Mesenteric fat pad (tissue), 1 donor: ENCODE data around the gene RNF214. TPM values are rescaled to one million over a fixed set of nuclear protein-coding genes. Genes with fewer than 3 reads are reported as not detected.

Source experiments
- DNase-seq: peaks from one replicate; pipeline ENCODE4 v3.0.0-alpha.2; 2020; ENCODE audit warnings: low spot score
- total RNA-seq: library from RNA; stranded (reverse); fragmentation: NEBNext Ultra II Directional; extraction: Animal tissue kit (Norgen Biotek cat#: 25700); gene quantifications from one replicate; pipeline ENCODE4 v1.2.1, GENCODE V29; 2021
- donor health status: DM: yes; HTN: yes; CAD: no.

RNF214 gene
- total RNA-seq, 1 donor from 2014 or later = 21.9 TPM

DNA sequence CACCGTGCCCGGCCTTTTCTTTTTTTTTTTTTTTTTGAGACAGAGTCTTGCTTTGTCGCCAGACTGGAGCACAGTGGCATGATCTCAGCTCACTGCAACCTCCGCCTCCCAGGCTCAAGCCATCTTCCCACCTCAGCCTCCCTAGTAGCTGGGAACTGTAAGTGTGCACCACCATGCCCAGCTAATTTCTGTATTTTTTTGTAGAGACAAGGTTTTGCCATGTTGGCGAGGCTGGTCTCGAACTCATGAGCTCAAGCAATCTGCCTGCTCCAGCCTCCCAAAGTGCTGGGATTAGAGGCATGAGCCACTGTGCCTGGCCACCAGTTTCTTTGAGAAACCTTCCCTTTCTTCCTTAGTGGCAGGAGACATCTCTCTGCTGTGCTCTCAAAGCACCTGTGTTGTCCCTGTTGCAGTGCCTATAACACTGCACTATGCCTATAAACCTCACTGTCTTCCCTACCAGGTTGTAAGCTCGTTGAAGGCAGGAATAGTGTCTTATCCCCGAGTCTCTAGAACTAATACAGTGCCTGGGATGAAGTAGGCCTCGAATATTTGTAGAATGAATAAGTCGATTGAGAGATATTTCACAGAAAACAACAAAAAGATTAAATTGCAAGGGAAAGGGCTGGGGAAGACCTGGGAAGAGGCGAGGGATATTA lies 19.6 kb upstream of the RNF214 start:
- DNase-seq = no peak

DNA sequence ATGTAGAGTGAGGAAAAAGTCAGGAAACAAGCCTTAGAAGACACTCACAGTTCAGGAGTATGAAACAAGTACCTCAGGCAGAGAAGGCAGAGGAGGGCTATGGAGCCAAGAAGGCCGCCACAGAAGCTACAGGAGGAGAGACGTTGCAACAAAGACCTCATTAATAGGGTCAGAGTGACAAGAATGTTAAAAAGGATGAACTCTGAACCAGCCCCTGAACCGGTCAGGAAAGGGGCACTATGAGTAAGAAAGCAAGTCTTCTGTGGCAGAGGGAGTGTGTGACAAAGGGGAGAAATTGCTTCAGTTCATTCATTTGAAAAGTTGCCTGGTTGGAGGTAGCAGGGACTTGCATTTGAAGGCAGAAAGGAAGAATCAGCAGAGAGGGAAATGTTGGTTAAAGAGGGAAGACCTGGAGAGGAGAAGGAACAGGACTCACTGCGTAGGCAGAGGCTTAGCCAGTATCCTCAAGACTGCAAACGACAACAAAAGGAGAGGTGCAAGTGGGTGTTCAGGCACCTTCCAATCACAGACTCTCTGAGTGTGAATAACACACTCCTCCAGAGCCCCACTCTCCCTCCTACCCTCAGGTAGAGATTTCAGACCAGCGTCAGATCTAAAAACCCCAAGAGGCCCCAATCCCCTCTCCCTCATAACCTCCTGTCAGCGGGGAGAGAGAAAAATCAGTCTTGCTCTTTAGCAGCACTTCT lies 17.9 kb upstream of the RNF214 start:
- DNase-seq = no peak

DNA sequence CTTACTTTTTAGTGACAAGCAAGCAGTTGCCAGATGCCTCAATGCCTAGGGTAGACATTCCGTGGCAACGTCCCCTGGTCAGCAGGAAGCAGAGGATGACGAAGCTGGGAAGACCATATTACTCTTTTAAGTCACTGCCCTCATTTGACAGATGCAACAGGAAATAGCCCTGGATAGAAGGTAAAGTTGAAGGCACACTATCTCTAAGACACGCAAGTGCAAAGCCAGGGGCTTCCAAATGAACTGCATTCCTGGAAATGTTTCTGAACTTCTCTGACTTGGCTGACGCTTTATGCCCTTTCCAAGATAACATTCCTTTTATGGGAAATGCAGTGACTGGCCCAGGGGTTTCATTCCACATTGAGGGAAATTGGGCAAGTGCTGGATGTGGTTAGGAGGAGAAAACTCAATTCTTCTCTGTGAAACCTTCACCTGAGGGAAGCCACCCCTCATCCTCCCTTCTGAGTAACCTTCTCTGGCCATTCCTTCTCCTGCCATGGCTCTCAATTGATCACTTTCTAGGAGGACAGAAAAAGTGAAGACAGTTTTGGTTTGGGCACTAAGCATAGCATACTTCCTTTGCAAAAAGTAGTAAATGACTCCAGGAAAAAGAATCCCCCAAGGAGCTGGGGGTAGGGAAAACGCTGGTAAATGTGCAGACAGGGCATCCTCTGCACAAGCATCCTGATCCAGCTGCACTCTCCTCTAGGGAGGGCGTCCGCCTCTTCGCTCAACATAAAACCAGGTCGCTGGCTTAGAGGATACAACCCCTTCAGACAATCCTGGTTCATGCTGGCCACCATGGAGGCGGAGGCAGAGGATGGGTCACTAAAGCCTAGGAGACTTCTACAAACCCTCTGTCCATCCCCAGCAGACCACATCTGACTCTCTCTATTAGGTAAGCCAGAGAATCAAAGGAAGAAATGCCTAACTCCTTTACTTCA lies 15.1 kb upstream of the RNF214 start:
- no peak for DNase-seq

DNA sequence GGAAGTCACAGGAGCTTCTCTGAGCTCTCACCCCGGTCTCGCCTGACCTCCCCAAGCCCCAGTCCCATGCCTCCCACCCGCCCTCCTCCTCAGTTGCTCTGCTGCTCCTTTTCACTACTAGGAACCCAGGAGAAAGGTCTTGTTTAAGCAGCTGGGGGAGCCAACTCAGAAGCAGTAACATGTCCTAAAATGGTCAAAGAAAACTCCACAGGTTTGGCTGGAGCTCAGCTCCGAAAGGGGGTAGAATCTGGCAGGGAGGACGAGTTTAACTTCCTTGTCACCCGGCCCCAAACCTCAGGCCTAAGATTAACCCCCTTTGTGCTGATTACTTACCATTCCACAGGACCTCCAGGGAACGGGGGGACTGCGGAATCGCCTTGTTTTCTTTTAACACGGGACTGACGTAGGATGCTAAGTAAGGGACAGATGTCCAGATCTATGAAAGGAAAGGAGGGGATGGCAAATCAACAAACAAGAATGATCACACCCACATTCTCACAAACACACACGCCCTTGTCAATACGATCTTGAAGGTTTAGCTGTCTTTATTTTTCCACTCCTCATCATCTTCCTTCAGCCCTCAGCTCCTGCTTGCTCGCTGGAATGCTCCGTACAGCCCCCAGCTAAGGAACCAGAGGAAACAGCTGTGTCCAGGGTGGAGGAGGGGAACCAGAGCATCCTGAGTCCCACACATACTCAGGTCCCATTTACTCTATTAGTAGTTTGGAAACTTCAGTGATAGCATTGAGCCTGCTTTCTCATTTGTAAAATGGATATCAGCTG lies 14.1 kb upstream of the RNF214 start:
- no peak for DNase-seq

DNA sequence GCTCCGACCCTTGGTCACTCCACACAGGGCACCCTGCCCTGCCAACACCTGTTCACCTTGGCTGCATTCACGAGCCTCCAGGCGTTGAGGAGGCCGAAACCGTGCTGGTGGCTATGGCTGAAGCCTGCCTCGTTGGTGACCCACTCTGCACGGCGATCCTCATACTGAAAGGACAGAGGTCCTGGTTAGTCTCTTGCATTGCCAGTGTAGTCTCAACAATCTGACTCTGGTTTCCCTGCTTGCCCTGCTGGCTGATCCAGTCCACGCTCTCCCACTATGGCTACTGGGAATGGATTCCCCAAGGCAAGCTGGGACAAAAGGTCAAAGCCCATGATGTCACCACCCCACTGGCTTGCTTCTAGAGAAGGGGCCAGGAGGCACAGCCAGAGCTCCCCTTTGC lies 13.5 kb upstream of the RNF214 start:
- DNase-seq = no peak

DNA sequence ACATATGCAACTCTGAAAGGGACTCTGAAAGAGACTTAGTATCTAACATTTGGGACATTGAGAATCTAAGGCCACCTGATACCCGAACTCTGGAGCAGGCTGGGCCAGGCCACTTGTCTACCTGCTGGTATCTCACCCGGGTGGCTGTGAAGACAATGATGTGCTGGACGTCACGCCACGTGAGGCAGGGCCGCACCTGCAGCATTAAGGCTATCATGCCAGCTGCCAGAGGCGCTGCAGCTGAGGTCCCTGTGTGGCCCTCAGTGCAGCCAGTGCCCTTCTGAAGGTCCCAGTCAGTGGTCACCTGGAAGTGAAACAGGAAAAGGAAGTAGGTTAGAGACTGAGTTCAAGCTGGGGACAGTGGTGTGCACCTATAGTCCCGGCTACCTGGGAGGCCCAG lies 13.0 kb upstream of the RNF214 start:
- DNase-seq = no peak

DNA sequence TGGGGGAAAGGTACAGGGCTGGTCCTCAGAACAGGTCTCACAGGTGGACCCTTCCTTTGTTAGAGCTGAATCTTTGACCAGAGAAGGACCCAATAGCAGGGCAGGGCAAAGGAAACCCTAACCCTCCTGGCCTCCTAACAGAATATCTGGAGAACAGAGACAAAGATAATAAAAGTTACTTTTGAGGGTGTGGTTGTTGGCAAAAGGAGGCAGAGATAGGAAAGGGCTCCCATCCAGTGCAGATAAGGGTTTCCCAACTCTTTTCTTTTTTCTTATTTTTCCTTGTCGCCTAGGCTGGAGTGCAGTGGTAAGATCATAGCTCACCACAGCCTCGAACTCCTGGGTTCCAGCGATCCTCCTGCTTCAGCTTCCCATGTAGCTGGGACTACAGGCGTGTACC lies 12.5 kb upstream of the RNF214 start:
- no peak for DNase-seq

DNA sequence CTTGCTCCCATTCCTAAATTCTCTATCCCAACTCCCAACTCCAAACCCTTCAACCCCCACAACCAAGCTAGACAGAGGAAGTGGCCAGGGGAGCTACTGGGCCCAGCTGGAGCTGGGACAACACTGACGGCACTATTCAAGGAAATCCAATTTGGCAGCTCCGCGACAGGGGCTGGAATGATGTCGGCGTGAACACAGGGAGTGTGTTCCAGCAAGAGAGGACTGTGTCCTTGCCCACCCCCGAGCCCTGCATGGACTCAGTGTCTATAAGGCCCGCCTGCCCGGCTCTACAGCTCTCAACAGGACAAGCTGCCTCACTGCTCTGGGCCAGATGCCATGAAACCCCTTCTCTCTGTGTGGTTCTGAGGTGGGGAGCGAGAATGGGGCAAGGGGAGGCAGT lies 11.9 kb upstream of the RNF214 start:
- no peak for DNase-seq

DNA sequence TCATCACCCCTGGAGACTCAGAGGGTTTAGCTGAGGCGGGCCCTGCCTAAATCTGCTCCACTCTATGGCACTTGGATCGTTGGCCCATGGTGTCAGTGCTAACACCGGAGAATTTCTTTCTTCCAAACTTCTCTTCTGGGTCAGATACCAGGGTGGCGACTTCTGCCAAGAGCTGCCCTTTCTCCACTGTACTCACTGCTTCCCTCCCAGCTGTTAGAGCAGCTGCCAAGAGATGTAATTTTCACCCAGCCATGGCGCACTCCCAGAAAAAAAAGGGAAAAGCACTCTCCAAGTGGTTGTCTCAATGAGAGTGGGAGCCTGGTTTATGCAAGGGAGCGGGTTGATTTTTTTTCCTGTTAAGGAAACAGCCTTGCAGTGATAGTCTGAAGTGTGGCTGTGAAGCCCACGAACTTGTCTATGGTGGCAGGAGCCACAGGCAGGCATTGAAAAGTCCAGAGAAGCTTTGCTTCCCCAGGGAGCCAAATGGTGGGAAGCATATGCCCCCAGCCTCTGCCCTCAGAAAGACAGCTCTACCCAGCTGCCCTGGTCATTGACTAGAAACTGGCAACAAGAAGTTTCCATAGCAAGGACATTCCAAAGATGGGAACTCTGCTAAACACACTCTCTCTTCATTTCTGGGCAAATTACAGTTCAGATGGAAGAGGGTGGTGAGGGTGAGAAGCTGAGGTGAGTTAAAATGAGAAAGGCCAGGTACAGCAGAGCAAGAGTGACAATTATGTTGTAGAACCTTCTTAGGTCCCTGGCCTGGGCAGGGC lies 11.3 kb upstream of the RNF214 start:
- no peak for DNase-seq

DNA sequence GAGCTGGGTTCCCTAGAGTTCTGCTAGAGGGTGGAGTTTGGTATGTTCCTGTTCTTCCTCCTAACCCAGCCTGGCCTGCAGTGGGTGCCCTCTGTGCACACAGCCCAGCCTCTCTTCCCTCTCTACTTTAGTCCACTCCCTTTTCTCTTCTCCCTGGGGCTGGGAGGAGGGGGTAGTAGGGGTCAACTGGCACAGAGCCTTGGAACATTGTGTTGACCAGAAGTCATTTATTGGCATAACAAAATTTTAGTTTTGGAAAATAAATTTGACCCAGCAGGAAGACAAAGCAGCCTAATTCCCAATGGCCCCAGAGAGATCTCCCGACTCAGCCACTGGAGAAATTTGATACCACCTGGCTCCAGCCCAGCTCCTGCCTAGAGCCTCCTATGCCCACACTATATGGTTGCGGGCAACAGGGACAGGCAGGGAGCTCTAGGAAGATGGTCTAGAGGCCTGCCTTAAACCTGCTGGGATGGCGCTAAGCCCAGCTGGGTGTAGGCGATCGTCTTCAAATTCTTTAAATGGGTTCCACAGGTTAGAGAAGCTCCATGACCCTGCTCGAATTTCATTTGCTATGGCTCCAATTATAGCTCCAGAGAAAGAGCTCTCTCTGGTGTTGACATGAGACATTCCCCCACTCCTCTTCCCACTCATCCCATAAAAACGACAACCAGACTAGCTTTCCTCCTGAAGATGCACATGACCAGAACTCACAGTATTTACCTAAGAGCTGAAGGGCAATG lies 10.5 kb upstream of the RNF214 start:
- peak; percentile 88 for DNase-seq

DNA sequence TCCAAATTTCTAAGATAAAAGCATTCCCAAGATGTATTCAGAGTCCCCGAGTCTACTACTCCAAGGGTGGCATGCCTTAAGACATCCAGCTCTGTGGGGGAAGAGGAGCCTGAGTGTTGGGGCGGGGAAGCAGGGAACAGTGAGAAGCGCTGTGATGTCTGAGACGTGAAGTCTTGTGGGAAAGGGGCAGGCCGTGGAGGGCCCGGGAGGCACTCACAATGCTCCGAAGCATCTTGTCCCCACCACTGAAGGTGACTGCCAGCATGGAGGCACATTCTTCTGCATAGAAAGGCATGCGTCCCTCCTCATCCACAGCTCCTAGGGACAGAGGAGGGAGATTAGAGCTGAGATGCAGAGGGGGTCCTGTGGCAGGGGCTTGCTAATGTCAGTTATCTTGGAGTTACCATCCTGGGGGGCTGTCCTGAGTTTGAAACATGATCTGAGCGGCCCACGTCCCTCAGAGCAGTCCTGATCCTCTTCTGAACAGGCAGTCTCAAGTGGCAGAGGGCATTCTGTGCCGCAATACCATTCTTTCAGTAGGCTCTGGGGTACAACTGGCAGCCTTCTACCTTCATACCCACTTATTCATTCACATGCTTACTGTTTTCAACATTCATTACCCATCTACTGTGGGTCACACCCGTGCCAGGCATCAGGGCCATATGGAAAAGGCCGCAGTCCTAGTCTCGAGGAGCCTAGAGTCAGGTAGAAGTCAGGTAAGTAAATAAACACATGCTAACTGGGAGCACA lies 9.3 kb upstream of the RNF214 start:
- peak; percentile 41 for DNase-seq

DNA sequence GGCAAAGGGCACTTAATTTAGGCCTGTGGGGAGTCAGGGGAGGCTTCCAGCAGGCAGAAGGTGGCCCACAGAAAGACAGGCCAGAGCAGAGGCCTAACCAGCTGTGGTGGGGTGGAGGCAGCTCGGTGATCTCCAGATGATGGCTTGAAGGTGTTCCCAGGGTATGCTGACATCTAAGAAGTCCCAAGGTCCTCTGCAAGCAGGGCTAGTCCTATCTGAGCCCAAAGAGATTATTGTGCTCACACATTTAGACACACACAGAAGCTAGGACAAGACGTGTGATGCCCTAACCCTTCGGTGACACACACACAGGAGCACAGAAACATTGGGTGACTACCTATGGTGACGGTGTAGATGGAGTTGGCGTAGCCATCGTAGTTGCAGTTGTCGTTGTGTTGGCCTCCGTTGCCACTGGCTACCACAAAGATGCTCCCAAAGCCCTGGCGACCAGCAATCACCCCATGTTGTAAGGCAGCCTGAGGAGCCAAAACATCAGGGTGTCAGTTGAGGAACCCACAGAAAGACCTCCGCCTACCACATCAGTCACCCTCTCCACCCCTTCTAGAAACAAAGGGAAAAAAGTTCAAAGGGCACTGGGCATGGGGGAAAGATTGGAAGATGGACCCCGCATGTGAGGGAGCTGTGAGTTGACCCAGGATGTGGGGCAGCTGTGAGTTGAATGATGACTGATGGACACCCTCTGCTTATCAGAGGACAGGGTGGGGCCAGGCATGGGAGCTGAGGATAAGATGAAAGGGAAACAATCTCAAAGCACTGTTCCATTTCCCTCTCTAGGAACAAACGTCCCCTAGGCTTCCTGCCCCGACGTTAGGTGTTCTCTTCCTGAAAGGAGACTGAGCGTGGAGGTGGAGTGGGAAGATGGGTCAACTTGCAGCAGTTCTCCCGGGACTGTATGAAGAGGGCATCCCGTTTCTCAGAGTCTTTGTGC lies 8.5 kb upstream of the RNF214 start:
- DNase-seq = peak; percentile 75

DNA sequence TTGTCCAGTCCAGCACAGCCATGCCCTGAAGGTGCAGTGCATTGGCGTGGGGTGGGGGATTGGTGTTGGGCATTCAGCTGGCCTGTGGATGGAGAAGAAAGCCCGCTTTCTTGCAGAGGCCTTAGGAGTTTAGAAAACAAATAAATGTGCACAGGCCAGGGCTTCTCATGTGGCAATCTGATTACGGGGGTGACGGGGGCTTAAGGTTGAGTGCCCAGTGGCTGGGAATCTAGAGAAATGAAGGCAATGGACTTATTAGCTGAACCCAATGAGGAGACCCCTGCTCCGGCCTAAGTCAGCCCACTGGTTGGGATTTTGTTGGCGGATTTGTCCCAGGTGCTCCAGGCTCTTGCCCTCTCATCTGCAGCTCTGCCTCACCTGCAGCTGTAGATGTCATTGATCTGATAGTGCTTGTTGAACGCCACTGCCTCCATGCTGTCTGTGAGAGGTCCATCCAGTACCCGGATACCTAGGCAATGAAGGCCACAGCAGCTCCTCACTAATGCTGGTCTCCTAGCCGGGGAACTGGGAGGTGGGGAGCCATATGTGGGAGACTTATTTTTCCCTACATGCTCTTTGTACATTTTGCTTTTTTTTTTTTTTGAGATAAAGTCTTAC lies 6.8 kb upstream of the RNF214 start:
- DNase-seq = peak; percentile 60

DNA sequence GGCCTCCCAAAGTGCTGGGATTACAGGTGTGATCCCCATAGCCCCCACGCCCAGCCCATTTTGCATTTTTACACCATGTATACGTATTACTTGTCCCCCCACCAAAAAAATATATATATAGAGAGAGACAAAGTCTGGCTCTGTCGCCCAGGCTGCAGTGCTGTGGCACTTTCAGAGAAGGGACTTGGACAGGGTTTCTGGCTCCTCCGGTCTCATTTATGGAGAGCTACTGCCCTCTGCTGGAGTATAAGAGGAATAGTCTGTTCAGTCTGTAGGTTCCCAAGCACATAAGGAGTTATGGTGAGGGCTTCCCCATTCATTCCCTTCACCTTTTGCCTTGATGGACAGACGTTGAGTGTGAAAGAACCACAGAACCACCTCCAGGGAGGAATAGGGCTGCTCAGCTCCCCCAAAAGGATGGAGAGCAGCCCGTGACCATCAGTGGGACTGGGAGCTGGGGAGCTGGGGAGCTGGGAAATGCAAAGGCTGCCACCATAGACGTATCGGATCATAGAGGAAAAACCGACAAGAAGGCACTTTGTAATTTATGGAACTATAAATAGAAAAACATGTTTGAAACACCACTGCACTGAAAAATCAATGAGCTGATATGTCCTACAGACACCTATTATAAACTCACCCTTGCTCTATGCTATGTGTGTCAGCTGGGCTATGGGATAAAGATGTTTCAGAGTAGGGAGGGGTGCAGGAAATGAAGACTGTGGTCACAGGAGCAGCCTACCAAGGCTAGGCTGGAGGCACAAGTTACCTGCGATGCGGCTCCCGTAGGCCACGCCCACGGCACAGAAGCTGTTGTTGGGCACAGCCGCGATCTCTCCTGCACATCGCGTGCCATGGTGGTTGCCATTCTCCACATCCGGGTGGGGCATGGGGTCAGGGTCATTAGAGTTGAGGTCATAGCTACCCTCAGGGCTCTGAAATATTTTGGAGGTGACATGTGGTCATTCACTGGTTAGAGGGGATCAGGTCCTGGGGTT lies 5.8 kb upstream of the RNF214 start:
- peak; percentile 84 for DNase-seq

DNA sequence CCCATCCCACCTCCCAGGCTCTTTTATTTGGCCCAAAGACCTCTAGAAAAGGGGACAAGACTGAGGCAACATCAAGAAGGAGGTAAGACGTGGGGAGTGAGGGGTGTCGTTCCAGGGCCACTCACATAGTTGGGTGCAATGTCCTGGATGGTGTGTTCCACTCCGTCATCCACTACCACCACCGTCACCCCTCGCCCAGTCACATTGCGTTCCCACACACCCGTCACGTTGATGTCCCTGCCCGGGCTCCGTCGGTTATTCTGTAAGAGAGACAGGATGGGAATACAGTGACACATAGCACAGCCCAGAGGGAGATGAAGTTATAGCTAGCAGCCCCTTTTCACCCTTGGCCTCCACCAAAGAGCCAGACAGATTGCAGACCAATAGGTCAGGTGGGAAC lies 4.4 kb upstream of the RNF214 start:
- no peak for DNase-seq

DNA sequence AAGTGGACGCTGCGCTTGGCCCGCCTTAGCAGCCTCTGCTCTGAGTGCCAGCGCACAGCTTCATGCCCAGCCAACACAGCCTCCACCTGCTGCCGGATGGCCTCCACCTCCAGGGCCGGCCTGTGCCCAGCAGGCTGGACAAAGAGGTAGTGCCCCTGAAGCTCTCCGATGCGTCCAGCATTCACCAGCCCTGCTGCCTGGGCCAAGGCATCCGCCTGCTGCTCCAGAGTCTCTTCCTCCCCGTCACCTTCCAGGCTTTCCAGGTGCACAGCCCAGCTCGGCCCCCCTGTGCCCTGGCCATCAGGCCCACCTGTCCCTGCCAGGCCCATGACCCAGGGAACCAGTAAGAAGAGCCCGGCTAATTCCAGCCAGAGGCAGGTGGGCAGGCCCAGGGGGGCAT lies 3.1 kb upstream of the RNF214 start:
- no peak for DNase-seq
